NOMO-1 (cell line): Measurements from ENCODE around the gene DCC.

Experiments used
- DNase-seq, 2 experiments: peaks; one replicate each; lab custom pipeline; 2025; ENCODE audit not compliant: unreplicated experiment in 2 of 2; lab: John Stamatoyannopoulos, UW

The DCC gene

DNA sequence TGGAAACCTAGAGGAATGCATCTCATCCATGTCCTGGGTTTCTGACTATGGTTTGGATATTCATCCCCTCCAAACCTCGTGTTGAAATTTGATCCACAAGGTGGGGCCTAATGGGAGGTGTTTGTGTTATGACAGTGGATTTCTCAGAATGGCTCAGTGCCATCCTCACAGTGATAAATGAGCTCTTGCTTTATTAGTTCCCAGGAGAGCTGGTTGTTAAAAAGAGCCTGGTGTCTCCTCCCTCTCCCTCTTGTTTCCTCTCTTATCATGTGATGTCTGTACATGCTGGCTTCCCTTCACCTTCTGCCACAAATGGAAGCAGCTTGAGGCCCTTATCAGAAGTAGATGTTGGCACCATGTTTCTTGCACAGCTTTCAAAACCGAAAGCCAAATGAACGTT is 424.3 kb downstream of the DCC start:
- no peak for DNase-seq

- DNase-seq = no peak
These were observed 426.1 kb downstream of the DCC start for GRCh38 chr18:52766002-52766545.

DNA sequence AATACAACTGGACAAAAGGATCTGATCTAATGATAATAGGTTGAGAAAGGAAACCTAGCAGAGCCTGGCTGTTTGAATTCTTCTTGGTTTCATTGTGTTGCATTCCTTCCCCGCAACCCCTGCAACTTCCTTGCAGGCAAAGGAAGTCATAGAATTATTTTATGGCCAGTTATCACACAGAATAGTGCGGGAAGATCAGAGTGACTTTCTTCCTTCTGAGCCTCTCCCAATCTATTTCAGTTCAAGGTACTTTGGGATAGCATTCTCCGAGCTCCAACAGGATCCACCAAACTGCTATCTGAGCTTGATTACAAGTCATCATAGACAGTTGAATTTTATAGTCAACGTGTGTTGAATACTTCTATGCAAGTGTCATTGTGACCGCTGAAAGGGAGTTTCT is 441.1 kb downstream of the DCC start:
- DNase-seq = no peak

DNA sequence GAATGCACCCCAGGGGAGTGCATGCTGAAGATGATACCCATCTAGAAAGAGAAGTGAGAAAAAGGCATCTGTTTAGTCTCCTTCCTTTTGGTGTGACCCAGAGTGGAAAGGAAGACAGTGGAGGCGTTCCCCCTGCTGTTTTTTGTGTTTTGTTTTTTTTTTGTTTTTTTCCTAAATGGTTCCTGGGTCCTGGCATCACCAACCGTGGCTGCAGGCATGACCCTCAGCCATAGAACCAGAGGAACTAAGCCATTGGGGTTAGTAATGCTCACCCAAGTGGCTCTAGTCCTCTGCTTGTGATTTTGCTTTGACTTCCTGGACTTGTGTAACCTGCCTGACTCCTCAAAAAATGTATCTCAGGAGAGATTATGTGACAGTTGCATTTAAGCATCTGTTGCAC is 451.3 kb downstream of the DCC start:
- no peak for DNase-seq

DNA sequence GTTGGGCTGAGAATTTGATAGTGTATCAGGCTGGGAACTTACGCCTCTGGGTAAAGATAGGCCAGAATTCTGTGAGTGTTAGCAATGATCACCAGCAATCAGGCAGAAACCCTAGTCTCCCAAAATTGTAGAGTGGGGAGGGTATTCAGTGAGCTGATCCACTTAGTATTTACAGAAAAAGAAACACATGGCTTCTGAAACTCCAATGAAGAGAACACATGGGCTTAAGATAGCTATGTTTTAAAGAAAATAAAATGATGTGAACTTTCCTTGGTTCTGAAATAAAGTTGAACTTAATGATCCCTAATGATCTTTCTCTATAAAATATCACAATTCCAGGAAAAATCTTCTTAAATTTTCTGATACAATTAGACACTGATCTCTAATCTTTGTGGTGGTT is 472.8 kb downstream of the DCC start:
- no peak for DNase-seq

DNA sequence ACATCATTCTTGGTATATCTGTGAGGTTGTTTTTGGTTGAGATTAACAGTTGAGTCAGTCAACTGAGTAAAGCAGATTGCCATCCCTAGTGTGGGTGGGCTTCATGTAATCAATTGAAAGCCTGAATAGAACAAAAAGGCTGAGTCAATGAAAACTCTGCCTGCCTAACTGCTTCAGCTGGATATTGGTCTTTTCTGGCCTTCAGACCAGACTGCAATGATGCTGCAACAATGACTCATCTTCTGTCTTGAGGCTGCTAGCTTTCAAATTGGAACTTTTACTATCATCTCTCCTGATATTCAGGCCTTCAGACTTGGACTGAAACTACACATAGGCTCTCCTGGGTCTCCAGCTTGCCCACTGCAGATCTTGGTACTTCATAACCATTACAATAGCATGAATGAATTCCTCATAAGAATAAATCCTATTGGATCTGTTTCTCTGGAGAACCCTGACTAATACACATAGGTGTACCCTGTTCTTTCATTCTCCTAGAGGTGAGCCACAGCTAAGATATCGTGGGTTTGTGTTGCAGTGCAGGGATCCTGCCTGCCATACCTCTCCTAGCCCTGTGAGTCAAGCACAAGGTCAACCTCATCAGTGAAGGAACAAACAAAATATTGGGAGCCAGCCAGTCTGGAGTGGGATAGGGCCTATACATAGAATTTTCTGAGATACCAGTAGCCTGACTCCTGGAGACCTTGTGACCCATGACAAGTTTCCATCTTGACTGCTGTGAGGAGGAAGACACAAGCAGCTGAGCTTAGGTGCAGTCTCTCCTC is 473.8 kb downstream of the DCC start:
- DNase-seq = no peak

- DNase-seq = no peak
These were observed 475.7 kb downstream of the DCC start for GRCh38 chr18:52815651-52816050.

- DNase-seq = no peak
These were observed 476.1 kb downstream of the DCC start for GRCh38 chr18:52816121-52816520.

GRCh38 chr18:52822160-52822559 is 482.2 kb downstream of the DCC start:
- no peak for DNase-seq

DNA sequence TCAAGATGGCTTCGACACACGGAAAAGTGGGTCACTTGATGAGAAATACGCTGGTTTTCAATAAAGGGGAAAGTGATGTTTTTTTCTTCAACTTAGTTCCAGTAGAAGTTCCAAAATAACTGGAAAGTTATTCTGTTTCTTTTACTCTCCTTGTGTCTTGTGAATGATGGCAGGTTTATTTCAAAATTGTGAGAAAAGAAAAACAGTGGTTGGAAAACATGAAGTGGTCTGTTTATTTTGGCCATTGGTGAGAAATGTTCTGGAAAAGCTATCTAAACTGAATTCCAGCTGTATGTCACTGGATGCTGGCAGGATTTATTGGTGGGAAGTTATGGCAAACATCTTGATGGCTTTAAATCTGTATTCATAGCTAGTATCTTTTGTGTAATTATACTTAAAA is 484.1 kb downstream of the DCC start:
- DNase-seq = no peak

- DNase-seq = no peak
These were observed 487.0 kb downstream of the DCC start for GRCh38 chr18:52826994-52827393.

GRCh38 chr18:52829320-52829719 is 489.3 kb downstream of the DCC start:
- no peak for DNase-seq

- DNase-seq = no peak
These were observed 489.9 kb downstream of the DCC start for GRCh38 chr18:52829876-52830405.

GRCh38 chr18:52844323-52844722 is 504.3 kb downstream of the DCC start:
- no peak for DNase-seq

- DNase-seq = no peak
These were observed 505.0 kb downstream of the DCC start for GRCh38 chr18:52845036-52845435.

GRCh38 chr18:52850031-52850560 is 510.1 kb downstream of the DCC start:
- no peak for DNase-seq

GRCh38 chr18:52861558-52861957 is 521.6 kb downstream of the DCC start:
- no peak for DNase-seq

GRCh38 chr18:52869349-52869923 is 529.4 kb downstream of the DCC start:
- no peak for DNase-seq

DNA sequence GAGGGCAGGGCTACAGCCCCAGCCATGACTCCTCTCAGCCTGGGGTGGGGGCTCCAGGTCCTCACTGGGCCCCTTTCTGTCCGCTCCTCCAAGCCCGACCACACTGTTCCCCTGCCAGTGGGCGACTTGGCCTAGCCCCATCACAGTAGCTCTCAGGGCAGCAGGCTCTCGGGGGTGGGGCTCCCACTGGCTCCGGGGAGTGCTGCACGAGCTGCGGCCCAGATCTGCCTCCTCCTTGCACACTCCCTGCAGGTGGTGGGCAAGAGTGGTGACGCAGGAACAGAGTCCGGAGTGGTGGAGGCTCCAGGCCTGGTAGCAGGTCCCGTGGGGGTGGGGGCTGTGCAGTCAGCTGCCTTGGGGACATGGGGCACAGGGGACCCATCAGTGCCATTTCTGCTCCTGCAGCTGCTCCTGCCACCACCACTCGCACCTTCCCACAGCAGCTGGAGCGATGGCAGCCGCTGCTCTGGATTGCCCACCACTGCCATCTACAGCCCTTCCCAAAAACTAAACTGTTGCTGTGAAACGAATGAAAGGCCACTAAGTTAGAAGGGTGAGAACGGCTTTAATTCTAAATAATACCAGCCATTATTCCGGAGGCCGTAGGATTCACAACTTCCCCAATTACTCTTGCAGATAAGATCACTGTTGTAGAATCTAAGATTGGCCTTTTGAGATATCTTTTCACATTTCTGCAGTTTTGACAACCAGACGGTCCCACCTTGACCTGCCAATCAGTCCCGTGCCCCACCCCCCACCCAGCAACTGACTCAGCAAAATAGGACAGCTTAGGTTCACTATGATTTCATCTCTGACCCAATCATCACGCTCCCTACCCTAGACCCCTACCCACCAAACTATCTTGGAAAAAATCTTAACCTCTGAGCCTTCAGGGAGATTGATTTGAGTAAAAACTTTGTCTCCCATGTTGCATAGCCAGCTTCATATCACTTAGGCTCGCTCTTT is 530.2 kb downstream of the DCC start:
- no peak for DNase-seq

DNA sequence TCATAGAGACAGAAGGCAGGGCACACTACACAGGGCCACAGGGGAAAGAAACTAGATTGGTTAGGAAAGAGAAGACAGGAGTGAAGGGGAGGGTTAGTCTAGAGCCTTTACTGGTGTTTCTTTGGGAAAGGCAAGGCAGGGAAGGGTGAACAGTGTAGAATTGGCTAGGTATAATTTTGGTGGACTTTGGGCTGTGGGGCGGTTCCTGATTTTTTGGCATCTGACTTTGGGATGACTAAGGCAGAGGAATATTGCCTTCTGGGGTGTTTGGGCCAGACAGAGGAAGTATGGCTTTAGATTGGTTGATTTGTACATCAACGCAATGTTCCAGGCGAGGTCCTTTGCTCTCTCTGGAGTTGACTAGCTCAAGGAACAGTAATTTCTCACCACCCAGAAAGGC is 534.8 kb downstream of the DCC start:
- DNase-seq = no peak

GRCh38 chr18:52875725-52876124 is 535.7 kb downstream of the DCC start:
- DNase-seq = no peak
